ENCODE measurements around the gene NFAM1. TPM values are rescaled to one million over a fixed set of nuclear protein-coding genes. Genes with fewer than 3 reads are reported as not detected.

Gene NFAM1
- total RNA-seq, 1 donor from 2014 or later = 0.62 TPM

GRCh38 chr22:42414565-42415303, 17.5 kb downstream of the NFAM1 start:
- DNase-seq = no peak

- DNase-seq = no peak
These were observed 18.2 kb downstream of the NFAM1 start for GRCh38 chr22:42414021-42414420.

GRCh38 chr22:42412744-42413333, 19.4 kb downstream of the NFAM1 start:
- DNase-seq = no peak

GRCh38 chr22:42410708-42411107, 21.5 kb downstream of the NFAM1 start:
- no peak for DNase-seq

- DNase-seq = no peak
These were observed 23.2 kb downstream of the NFAM1 start for GRCh38 chr22:42408810-42409529.

- no peak for DNase-seq
These were observed 23.9 kb downstream of the NFAM1 start for GRCh38 chr22:42408276-42408675.

- DNase-seq = no peak
These were observed 27.9 kb downstream of the NFAM1 start for GRCh38 chr22:42404266-42404665.

- no peak for DNase-seq
These were observed 30.5 kb downstream of the NFAM1 start for GRCh38 chr22:42401535-42402334.

- no peak for DNase-seq
These were observed 31.2 kb downstream of the NFAM1 start for GRCh38 chr22:42400811-42401534.

- no peak for DNase-seq
These were observed 32.6 kb downstream of the NFAM1 start for GRCh38 chr22:42399315-42400271.

GRCh38 chr22:42397332-42398249, 34.6 kb downstream of the NFAM1 start:
- DNase-seq = no peak

- no peak for DNase-seq
These were observed 35.4 kb downstream of the NFAM1 start for GRCh38 chr22:42396621-42397331.

GRCh38 chr22:42389143-42389542, 43.1 kb downstream of the NFAM1 start:
- DNase-seq = no peak

- peak; percentile 67 for DNase-seq
These were observed 43.9 kb downstream of the NFAM1 start for GRCh38 chr22:42388130-42388797.

- no peak for DNase-seq
These were observed 44.6 kb downstream of the NFAM1 start for GRCh38 chr22:42387631-42388030.

GRCh38 chr22:42385696-42386095, 46.5 kb downstream of the NFAM1 start:
- DNase-seq = no peak

GRCh38 chr22:42384506-42384905, 47.7 kb downstream of the NFAM1 start:
- DNase-seq = no peak

- no peak for DNase-seq
These were observed 48.3 kb downstream of the NFAM1 start for GRCh38 chr22:42383851-42384417.

Measured in occipital lobe (tissue), 2 donors.